Keratinocyte (primary cell): Measurements from ENCODE around the gene SLC39A9.

Experiments
- EZH2 ChIP-seq: IDR thresholded peaks from one replicate; pipeline ENCODE4 v1.6.1; 2012; ENCODE audit warnings: inconsistent platforms, mild to moderate bottlenecking, low read length, moderate library complexity
- TF ChIP-seq, protein P1 (sequence below), 3 experiments: IDR thresholded peaks in 1 of 3; conservative IDR thresholded peaks in 1 of 3; optimal IDR thresholded peaks in 1 of 3; 2 replicates in 2 of 3; 3 replicates in 1 of 3; pipeline versions ENCODE3 to v1.5.1; 2011; ENCODE audit warnings: low read length in 3 of 3, mild to moderate bottlenecking in 3 of 3, moderate library complexity in 2 of 3, control low read depth in 1 of 3, inconsistent platforms in 1 of 3; ENCODE audit not compliant: insufficient read depth in 2 of 3; ENCODE audit errors: extremely low read depth in 1 of 3

DNA sequence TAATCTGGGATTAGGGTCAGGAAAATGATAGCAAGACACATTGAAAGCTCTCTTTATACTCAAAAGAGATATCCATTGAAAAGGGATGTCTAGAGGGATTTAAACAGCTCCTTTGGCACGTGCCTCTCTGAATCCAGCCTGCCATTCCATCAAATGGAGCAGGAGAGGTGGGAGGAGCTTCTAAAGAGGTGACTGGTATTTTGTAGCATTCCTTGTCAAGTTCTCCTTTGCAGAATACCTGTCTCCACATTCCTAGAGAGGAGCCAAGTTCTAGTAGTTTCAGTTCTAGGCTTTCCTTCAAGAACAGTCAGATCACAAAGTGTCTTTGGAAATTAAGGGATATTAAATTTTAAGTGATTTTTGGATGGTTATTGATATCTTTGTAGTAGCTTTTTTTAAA, 60.6 kb downstream of the SLC39A9 start:
- TF ChIP-seq EZH2 = no peak
- TF ChIP-seq, protein P1, sequence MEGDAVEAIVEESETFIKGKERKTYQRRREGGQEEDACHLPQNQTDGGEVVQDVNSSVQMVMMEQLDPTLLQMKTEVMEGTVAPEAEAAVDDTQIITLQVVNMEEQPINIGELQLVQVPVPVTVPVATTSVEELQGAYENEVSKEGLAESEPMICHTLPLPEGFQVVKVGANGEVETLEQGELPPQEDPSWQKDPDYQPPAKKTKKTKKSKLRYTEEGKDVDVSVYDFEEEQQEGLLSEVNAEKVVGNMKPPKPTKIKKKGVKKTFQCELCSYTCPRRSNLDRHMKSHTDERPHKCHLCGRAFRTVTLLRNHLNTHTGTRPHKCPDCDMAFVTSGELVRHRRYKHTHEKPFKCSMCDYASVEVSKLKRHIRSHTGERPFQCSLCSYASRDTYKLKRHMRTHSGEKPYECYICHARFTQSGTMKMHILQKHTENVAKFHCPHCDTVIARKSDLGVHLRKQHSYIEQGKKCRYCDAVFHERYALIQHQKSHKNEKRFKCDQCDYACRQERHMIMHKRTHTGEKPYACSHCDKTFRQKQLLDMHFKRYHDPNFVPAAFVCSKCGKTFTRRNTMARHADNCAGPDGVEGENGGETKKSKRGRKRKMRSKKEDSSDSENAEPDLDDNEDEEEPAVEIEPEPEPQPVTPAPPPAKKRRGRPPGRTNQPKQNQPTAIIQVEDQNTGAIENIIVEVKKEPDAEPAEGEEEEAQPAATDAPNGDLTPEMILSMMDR (optimal IDR thresholded peaks at IDR 0.05 in 1 of 3, IDR thresholded peaks at IDR 0.05 in 1 of 3, conservative IDR thresholded peaks at IDR 0.05 in 1 of 3; ENCODE audit: extremely low read depth in 1 of 3, insufficient read depth in 2 of 3, low read length in 3 of 3) = no peak
